ENCODE data around the gene SNX4.

DNA sequence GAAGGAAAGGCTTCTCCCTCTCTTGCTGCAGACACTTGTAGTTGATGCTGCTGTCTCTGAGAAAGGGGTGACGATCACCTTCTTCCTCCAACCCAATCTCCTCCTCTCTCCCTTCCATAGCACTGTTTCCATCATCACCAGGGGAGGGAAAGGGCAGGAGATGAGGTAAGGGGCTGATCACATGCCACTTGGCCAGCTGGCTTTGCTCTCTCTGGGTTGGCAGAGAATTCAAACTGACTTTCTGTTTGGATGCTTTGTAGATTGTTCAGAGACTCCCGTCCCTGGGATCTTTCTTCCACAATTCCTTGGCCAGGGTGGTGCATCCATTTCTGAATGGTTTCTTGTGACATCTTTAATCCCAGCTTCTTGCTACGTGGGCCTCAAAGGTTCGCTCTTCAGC lies 101.7 kb downstream of the SNX4 start:
- TF ChIP-seq EZH2 (IDR thresholded peaks at IDR 0.05; ENCODE audit: low read length, unreplicated experiment), result no peak
- TF ChIP-seq, protein P1, sequence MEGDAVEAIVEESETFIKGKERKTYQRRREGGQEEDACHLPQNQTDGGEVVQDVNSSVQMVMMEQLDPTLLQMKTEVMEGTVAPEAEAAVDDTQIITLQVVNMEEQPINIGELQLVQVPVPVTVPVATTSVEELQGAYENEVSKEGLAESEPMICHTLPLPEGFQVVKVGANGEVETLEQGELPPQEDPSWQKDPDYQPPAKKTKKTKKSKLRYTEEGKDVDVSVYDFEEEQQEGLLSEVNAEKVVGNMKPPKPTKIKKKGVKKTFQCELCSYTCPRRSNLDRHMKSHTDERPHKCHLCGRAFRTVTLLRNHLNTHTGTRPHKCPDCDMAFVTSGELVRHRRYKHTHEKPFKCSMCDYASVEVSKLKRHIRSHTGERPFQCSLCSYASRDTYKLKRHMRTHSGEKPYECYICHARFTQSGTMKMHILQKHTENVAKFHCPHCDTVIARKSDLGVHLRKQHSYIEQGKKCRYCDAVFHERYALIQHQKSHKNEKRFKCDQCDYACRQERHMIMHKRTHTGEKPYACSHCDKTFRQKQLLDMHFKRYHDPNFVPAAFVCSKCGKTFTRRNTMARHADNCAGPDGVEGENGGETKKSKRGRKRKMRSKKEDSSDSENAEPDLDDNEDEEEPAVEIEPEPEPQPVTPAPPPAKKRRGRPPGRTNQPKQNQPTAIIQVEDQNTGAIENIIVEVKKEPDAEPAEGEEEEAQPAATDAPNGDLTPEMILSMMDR (conservative IDR thresholded peaks at IDR 0.05; ENCODE audit: low read depth, low read length), result no peak
